Glomerular visceral epithelial cell (primary cell): Measurements from ENCODE around the gene FH.
A peak's percentile ranks its signal among the peaks of the same experiment; 100 is the strongest.

Source experiments
- DNase-seq: peaks from one replicate; pipeline ENCODE4 v3.0.0-alpha.2; 2016; ENCODE audit errors: extremely low spot score

FH gene

DNA sequence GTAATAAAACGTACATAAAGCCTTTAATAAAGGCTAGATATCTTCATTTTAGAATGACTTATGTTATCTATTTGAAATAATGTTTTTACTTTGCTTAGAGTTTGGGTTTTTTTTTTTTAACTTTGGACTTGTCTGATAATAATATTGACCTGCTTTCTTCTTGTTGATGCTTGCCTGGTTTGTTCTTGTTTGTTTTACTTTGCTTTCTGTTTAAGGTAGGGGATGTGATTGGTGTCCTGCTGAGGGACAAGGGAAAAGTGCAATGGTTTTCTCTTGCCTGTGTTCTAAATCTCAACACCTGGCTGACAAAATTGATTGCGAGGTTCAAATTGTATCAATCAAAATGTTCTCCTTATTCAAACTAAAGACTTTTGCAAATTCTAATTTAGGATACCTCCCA lies 2.2 kb upstream of the FH start:
- no peak for DNase-seq

DNA sequence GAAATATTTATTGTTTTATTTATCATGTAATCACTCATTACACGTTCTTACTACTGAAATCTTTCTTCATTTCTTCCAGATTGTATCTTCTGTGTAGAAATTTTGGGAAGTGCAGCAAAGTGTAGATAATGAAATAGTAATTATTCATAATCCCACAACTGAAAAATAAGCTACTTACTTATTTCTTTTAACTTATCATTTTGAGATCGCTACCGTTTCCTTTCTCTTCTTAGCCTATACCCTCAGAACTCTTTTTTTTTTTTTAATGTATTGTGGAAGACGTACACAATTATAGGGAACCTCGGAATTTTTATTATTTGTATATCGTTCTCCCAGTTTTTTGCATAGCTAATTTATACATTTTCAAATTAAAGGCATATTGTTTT lies 518 bp upstream of the FH start:
- no peak for DNase-seq

GRCh38 chr1:241518476-241519307 lies 863 bp downstream of the FH start:
- peak; percentile 24 for DNase-seq

- DNase-seq: no peak
These were observed 6.2 kb downstream of the FH start for GRCh38 chr1:241513378-241513777.

DNA sequence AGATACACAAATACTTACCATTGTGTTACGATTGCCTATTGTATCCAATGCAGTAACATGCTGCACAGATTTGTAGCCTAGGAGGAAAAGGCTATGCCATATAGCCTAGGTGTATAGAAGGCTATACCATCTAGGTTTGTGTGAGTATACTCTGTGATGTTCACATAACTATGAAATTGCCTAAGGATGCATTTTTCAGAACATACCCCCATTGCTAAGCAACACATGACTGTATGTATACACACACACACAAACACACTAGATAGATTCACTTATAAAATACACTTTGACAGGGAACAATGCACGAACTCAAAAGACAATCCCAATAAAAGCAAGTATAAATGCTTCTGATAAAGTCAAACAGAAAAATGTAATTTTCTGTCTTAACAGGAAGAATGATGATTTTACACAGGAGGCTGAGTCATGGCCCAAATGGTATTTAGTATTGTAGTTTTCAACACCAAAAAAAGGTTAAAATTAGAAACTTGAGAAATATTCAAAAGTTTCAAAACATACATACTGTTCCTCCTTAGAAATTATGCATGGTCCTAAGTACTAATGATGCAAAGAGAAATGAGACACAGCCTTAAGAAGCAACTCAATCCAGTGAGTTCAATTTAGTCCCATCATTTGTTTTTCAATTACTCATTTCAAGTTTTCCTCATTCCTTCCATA lies 12.2 kb downstream of the FH start:
- DNase-seq: no peak

DNA sequence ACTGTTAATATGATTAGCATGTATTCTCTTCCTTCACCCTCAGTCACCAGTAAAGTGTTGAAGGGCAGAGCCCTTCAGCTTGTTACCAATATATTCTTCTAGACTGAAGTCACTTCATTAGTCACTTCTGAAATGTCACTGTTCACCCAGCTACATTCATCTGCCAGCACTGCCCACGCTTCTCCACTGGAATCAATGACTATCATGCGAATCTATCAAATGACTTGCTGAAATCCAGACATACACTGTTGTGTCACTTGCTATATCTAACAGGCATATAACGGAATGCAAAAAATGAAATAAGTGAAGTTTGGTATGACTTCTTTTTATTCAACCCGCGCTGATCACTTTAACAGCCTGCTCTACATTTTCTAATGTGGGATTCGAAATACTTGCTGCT lies 16.1 kb downstream of the FH start:
- no peak for DNase-seq

GRCh38 chr1:241499910-241500309 lies 19.6 kb downstream of the FH start:
- peak; percentile 21 for DNase-seq

- no peak for DNase-seq
These were observed 23.8 kb downstream of the FH start for GRCh38 chr1:241495741-241496140.

DNA sequence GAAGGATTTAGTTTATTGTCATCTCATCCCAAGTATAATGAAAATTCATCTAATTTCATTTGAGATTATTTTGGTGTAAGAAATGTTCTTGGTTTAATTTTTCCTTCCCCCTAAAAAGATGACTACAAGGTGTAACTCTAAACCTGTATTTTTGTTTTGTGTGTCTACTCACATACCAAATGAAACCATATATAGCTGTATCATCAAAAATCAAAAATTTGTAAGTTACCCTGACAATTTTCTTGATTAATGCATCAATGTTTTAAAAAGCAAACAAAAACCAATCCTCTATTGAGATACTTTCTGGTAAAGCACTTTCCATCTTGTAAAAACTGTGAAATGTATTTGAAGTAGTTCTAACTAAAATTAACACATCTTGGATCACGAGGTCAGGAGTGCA lies 30.8 kb downstream of the FH start:
- no peak for DNase-seq

- DNase-seq: peak; percentile 26
These were observed 34.0 kb downstream of the FH start for GRCh38 chr1:241485554-241485992.

DNA sequence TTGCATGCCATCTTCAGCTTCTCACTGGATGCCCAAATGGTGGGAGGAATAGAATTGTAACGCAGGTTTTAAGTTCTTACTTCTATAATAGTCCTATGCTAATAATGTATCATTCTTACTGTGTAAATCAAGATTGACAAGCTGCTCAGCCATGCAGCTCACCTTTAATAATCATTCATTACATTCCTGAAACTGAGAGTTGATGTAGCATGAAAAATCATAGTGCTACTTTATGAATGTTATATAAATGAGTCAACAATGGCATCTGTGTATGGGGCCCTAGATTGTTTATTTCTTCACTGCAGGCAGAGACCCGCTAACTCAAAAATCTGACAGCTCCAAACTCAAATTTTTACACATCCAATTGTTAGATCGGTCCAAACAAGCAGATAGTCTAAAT lies 34.4 kb downstream of the FH start:
- DNase-seq: no peak

DNA sequence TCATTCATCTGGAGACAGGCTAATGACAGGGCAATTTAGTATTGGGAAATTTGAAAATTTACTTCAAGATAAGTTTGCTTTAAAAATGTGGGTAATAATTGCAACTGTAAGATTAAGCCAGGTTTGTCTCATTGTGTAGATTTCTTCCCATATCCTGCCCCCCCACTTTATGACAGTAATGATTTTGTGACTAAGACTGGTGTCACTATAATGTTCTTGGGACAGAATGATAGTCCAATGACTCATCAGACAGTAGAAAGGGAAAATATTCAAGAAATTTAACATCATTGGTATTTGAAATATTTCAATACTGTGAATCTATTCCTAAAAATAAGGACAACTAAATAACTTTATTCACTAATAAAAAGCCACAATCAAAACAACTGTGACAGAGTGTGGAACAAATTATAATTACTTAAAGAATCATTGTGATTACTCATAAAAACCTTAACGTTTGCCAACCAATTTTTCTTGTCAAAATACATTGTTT lies 36.7 kb downstream of the FH start:
- DNase-seq: peak; percentile 59

DNA sequence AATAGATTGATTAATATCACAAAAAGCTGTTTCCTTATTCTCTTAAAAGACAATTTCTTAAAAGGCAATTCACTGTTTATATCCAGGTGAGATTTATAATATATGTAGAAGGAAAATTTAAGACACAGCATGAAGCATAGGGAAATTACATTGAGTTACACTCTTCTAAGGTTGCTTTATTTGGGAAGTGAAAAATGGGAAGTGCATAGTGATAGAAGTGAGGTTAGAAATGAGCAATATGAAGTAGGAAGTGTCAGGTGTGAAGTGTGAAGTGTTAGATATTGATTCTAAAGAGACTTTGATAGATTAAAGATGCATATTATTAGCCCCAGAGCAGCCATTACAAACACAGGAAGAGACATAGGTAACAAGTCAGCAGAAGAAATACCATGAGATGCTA lies 40.3 kb downstream of the FH start:
- no peak for DNase-seq

DNA sequence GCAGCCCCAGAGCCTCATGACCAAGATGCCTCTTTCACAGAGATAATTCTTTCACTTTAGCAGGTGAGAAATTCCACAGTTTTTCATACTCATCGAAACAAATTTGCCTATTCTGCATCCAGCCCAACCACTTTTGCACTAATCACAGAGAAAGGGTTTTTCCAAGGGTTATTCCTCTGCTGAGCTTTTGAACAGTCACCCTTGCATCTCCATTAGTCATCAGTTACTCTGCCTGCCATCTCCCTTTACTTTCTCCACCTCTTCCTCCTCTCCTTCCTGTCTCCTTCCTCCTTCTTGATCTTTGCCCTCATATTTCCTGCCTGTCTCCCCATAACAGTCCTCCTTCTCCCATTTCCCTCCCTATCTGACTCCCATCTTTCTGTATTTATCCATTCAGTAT lies 43.9 kb downstream of the FH start:
- peak; percentile 15 for DNase-seq

DNA sequence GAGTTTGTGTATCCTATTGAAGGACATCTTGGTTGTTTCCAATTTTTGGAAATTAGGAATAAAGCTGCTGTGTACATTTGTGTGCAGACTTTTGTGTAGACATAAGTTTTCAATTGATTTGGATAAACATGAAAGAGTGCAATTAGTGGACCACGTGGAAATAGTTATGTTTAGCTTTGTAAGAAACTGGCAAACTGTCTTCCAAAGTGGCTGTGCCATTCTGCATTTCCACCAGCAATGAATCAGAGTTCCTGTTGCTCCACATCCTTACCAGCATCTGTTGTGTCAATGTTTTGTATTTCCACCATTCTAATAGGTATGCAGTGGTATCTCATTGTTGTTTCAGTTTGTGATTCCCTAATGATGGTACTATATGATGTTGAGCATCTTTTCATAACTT lies 46.5 kb downstream of the FH start:
- no peak for DNase-seq

GRCh38 chr1:241470908-241471590 lies 48.5 kb downstream of the FH start:
- DNase-seq: no peak

DNA sequence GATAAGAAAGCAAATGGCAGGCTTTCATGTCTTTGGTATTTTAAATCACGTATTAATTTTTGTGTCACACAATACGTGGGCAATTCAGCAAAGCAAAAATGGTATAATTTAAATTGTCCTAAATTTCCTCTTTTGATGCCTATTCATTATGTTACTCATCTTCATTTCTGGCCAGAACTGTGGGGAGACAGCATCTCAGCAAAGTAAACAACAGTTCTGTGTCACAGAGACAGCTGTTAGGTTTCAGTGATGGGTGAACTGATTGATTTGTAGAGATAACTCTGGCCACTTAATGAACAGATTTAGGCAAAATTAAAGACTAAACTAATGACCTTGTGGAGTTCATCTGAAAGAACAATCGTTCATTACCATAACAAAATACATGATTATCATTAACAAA lies 49.2 kb downstream of the FH start:
- DNase-seq: no peak

DNA sequence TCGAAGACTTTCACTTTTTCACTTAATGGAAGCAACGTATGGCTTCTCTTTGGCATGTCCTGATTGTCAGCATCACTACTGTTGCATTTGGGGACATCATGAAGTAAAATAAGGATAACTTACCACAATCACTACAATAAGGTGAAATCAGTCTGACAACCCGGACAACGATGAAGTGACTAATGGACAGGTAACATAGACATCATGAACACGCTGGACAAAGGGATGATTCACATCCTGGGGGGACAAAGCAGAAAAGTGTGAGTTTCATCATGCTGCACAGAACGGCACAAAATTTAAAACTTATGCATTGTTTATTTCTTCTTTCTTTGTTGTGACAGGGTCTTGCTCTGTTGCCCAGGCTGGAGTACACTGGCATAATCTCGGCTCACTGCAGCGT lies 53.9 kb downstream of the FH start:
- DNase-seq: no peak

DNA sequence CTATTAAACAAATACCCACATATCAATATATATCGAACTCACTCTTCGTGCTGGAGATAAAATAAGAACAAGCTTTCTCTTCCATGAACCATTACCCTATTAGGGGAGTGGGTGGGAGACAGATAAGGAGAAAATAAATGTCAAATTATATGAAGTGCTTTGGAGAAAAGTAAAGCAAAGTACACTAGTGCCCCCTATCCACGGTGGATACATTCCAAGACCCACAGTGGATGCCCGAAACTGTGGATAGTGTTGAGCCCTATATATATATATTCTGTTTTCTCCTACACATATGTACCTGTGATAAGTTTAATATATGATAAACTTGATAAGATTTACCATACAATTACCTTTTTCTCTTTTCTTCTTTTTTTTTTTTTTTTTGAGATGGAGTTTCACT lies 54.6 kb downstream of the FH start:
- DNase-seq: no peak

DNA sequence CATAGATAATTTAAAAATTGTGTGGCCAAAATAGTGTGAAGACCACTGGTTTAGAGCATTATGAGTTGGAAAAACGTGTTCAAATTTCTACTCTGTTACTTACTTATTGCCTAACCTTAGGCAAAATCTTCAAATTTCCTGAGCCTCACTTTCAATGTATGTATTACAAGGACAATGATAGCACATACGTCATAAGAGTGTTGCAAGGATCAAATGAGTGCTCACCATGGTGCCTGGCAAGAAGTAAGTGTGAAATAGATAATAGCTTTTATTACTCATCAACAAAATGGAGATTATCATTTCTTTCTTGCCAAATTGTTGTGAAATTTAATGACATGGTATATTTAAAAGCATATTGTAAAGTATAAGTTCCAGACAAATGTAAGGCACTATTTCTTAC lies 57.2 kb downstream of the FH start:
- no peak for DNase-seq

- DNase-seq: no peak
These were observed 59.3 kb downstream of the FH start for GRCh38 chr1:241460098-241460873.
